Measurements from ENCODE around the gene CARD11.
"Not testable (repeated sequence)": the region's sequence is repeated elsewhere in the genome, so short reads cannot be mapped to it uniquely, and the experiment has no call there.

The CARD11 gene

GRCh38 chr7:2921653-2922347, 121.9 kb downstream of the CARD11 start:
- no peak for DNase-seq (ENCODE audit: low read depth)
- TF ChIP-seq, protein P1, sequence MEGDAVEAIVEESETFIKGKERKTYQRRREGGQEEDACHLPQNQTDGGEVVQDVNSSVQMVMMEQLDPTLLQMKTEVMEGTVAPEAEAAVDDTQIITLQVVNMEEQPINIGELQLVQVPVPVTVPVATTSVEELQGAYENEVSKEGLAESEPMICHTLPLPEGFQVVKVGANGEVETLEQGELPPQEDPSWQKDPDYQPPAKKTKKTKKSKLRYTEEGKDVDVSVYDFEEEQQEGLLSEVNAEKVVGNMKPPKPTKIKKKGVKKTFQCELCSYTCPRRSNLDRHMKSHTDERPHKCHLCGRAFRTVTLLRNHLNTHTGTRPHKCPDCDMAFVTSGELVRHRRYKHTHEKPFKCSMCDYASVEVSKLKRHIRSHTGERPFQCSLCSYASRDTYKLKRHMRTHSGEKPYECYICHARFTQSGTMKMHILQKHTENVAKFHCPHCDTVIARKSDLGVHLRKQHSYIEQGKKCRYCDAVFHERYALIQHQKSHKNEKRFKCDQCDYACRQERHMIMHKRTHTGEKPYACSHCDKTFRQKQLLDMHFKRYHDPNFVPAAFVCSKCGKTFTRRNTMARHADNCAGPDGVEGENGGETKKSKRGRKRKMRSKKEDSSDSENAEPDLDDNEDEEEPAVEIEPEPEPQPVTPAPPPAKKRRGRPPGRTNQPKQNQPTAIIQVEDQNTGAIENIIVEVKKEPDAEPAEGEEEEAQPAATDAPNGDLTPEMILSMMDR (IDR thresholded peaks at IDR 0.05; ENCODE audit: low read depth, low read length, missing control alignments), result no peak
- no peak overlapping the region for H3K4me3 ChIP-seq (ENCODE audit: low read depth, low read length)

DNA sequence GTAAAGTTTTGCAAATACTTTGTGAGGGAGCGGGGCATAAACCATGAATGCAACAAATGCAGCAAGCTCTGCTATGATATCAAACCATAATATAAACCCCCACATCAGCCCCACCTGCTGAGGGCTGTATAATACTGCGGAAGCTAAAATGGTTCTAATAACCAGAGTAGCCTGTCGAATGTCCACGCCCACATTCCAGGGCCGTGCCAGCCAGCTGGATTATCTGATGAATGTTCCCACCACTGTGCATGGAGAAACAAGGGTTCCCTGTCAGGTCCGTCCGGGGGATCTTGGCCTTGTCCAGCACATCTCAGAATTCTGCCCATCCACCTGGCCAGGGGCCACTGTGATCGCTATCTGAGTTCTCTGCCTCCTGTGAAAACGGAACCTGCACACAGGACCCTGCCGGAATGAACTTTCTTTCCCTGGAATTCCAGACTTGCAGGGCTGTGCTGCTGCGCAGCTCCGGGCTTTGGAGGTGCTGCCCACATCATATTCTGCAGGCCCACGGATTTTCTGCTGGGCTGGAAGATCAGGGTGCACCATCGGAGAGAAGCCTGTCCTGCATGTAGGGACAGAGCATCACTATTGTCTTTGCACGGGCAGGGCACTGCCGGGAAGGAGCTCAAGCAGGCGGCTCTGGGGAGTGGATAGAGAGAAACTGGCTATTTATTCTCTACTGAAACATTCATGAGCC, 122.6 kb downstream of the CARD11 start:
- H3K4me3 ChIP-seq (ENCODE audit: low read depth, low read length), result no peak overlapping the region
- DNase-seq (ENCODE audit: low read depth), result no peak
- TF ChIP-seq, protein P1 (IDR thresholded peaks at IDR 0.05; ENCODE audit: low read depth, low read length, missing control alignments), result no peak

- H3K4me3 ChIP-seq (ENCODE audit: low read depth, low read length); DNase-seq (ENCODE audit: low read depth): not testable (repeated sequence)
Measured at GRCh38 chr7:2920480-2920879, 123.2 kb downstream of the CARD11 start.

DNA sequence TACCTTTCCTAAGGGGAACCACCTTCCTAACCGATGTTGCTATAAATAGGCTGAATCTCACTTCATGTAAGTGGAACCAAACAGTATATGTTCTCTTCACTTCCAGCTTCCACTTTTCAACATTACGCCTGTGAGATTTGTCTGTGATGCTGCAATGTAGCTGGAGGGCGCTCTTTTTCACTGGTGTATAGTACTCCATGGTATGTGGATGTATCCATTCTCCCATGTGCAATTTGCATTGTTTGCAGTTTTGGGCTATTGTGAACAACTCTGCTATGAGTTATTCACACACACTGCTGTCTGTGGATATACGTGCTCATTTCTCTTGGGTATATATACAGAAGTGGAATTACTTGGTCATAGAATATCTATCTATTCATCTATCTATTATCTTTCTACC, 123.6 kb downstream of the CARD11 start:
- DNase-seq (ENCODE audit: low read depth), result no peak
- no peak overlapping the region for H3K4me3 ChIP-seq (ENCODE audit: low read depth, low read length)
- TF ChIP-seq, protein P1 (IDR thresholded peaks at IDR 0.05; ENCODE audit: low read depth, low read length, missing control alignments), result no peak

GRCh38 chr7:2919256-2919655, 124.4 kb downstream of the CARD11 start:
- H3K4me3 ChIP-seq (ENCODE audit: low read depth, low read length), result no peak overlapping the region
- DNase-seq (ENCODE audit: low read depth), result no peak
- TF ChIP-seq, protein P1 (IDR thresholded peaks at IDR 0.05; ENCODE audit: low read depth, low read length, missing control alignments), result no peak

DNA sequence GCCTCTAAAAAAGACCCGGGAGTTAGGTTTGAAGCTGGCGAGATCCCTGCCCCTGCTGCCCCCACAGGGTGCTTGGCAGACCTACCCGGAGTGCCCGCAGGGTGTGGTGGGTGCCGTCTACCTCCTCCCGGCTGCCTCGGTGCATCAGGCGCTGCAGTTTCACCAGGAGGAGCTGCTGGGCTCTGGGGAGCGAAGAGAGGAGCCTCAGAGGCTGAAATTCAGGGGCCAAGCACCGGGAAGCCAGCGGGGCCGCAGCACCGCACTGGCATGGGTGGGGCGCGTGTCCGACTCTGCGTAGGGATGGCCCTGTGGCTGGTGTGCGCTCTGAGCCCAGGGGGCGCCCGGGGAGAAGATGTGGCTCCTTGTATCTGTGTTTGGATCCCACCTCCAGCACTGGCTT, 125.3 kb downstream of the CARD11 start:
- no peak for DNase-seq (ENCODE audit: low read depth)
- no peak overlapping the region for H3K4me3 ChIP-seq (ENCODE audit: low read depth, low read length)
- TF ChIP-seq, protein P1 (IDR thresholded peaks at IDR 0.05; ENCODE audit: low read depth, low read length, missing control alignments), result no peak

- TF ChIP-seq, protein P1 (IDR thresholded peaks at IDR 0.05; ENCODE audit: low read depth, low read length, missing control alignments), result no peak
- H3K4me3 ChIP-seq (ENCODE audit: low read depth, low read length), result no peak overlapping the region
- no peak for DNase-seq (ENCODE audit: low read depth)
Measured at GRCh38 chr7:2915023-2915422, 128.6 kb downstream of the CARD11 start.

Data from GM12864 (cell line).